CD14-positive monocyte (primary cell): Measurements from ENCODE around the gene AAGAB. TPM values are rescaled to one million over a fixed set of nuclear protein-coding genes. Genes with fewer than 3 reads are reported as not detected.
A peak's percentile ranks its signal among the peaks of the same experiment; 100 is the strongest.

Experiments used
- DNase-seq, 3 donors: peaks; one replicate each; pipeline ENCODE4 v3.0.0-alpha.2; 2011 to 2022
- H2AFZ ChIP-seq: 2 replicates; pipeline ENCODE4 v1.6.0; 2012; ENCODE audit warnings: mild to moderate bottlenecking, low read depth, low read length, inconsistent platforms; ENCODE audit not compliant: insufficient read depth, poor library complexity, severe bottlenecking
- H3K27ac ChIP-seq, 2 donors: 1 replicate in 1 of 2; 2 replicates in 1 of 2; pipeline ENCODE4 v1.5.1; 2012 to 2013; ENCODE audit warnings: low read length in 2 of 2, control low read depth in 1 of 2, inconsistent platforms in 1 of 2, low read depth in 1 of 2, mild to moderate bottlenecking in 1 of 2
- H3K27me3 ChIP-seq, 2 donors: one replicate each; pipeline versions ENCODE4 v1.6.0 to v1.6.1; 2011 to 2013; ENCODE audit warnings: low read length in 2 of 2; ENCODE audit not compliant: control insufficient read depth in 2 of 2, insufficient read depth in 2 of 2
- H3K36me3 ChIP-seq, 2 donors: replicated peaks in 1 of 2; 1 replicate in 1 of 2; 2 replicates in 1 of 2; pipeline versions ENCODE4 v1.5.1 to v1.6.1; 2012 to 2013; ENCODE audit warnings: low read length in 2 of 2, control low read depth in 1 of 2, inconsistent platforms in 1 of 2, mild to moderate bottlenecking in 1 of 2; ENCODE audit not compliant: insufficient read depth in 2 of 2, control insufficient read depth in 1 of 2
- H3K4me1 ChIP-seq, 2 donors: 1 replicate in 1 of 2; 2 replicates in 1 of 2; pipeline versions ENCODE4 v1.5.1 to v1.6.1; 2012 to 2013; ENCODE audit warnings: low read length in 2 of 2, control low read depth in 1 of 2, inconsistent platforms in 1 of 2, mild to moderate bottlenecking in 1 of 2, moderate library complexity in 1 of 2; ENCODE audit not compliant: insufficient read depth in 2 of 2, control insufficient read depth in 1 of 2
- H3K4me2 ChIP-seq: replicated peaks from 2 replicates; pipeline ENCODE3; 2012; ENCODE audit warnings: low read length, moderate library complexity, mild to moderate bottlenecking; ENCODE audit not compliant: poor library complexity, severe bottlenecking; ENCODE audit errors: extremely low read depth
- H3K4me3 ChIP-seq, 3 experiments: fragments of 200-600 bp in 1 of 3; sonication (generic) in 1 of 3; replicated peaks in 1 of 3; 1 replicate in 2 of 3; 2 replicates in 1 of 3; pipeline ENCODE4 v1.5.1; 2011 to 2013; ENCODE audit warnings: low read length in 3 of 3, mild to moderate bottlenecking in 3 of 3, control low read depth in 2 of 3, low read depth in 2 of 3, inconsistent platforms in 1 of 3, moderate library complexity in 1 of 3
- H3K79me2 ChIP-seq: 2 replicates; pipeline ENCODE4 v1.6.0; 2012; ENCODE audit warnings: mild to moderate bottlenecking, control low read depth, inconsistent platforms, low read length, moderate library complexity; ENCODE audit not compliant: insufficient read depth
- H3K9ac ChIP-seq: 2 replicates; pipeline ENCODE4 v1.6.0; 2017; ENCODE audit warnings: low read length, mild to moderate bottlenecking; ENCODE audit not compliant: insufficient read depth, poor library complexity, severe bottlenecking
- H3K9me3 ChIP-seq, 2 donors: replicated peaks in 1 of 2; 1 replicate in 1 of 2; 2 replicates in 1 of 2; pipeline versions ENCODE4 v1.5.1 to v1.6.1; 2012 to 2013; ENCODE audit warnings: low read length in 2 of 2, control low read depth in 1 of 2; ENCODE audit not compliant: control insufficient read depth in 1 of 2, insufficient read depth in 1 of 2
- H4K20me1 ChIP-seq: 2 replicates; pipeline ENCODE4 v1.6.0; 2012; ENCODE audit warnings: mild to moderate bottlenecking, low read length, control low read depth, moderate library complexity; ENCODE audit not compliant: insufficient read depth
- H3K27ac Mint-ChIP-seq, 7 donors: one replicate each; pipeline ENCODE4 v1.8.0; 2020; ENCODE audit warnings: mild to moderate bottlenecking in 7 of 7, mixed read lengths in 7 of 7, moderate library complexity in 6 of 7, inconsistent platforms in 2 of 7
- H3K27me3 Mint-ChIP-seq, 3 donors: one replicate each; pipeline ENCODE4 v1.8.0; 2021 to 2022; ENCODE audit warnings: low read depth in 3 of 3, mild to moderate bottlenecking in 3 of 3, mixed read lengths in 3 of 3, moderate library complexity in 3 of 3, inconsistent platforms in 1 of 3
- H3K36me3 Mint-ChIP-seq, 2 donors: one replicate each; pipeline ENCODE4 v1.8.0; 2020; ENCODE audit warnings: mixed read lengths in 2 of 2, inconsistent platforms in 1 of 2, mild to moderate bottlenecking in 1 of 2
- H3K4me1 Mint-ChIP-seq: one replicate; pipeline ENCODE4 v1.8.0; 2020; ENCODE audit warnings: mild to moderate bottlenecking, mixed read lengths
- H3K4me3 Mint-ChIP-seq, 2 donors: one replicate each; pipeline ENCODE4 v1.8.0; 2020; ENCODE audit warnings: mild to moderate bottlenecking in 2 of 2, mixed read lengths in 2 of 2, moderate library complexity in 1 of 2
- H3K9me3 Mint-ChIP-seq, 7 donors: one replicate each; pipeline ENCODE4 v1.8.0; 2020 to 2022; ENCODE audit warnings: mixed read lengths in 7 of 7, mild to moderate bottlenecking in 6 of 7, moderate library complexity in 6 of 7, inconsistent platforms in 2 of 7
- WGBS: methylation state at CpG from one replicate; pipeline ENCODE4 v1.1.5; 2013; ENCODE audit warnings: missing lambda C conversion rate; ENCODE audit not compliant: insufficient coverage; 5-methylcytosine and 5-hydroxymethylcytosine counted together
- intact Hi-C, 2 donors: fragments of 100-400 bp; cut with micrococcal nuclease; formaldehyde crosslinking; loops; one replicate each; pipeline versions ENCODE4 v1.15.0 to v1.15.1; 2023
- polyA plus RNA-seq, 3 donors: library from polyadenylated mRNA; depleted of rRNA in 1 of 3; unstranded in 2 of 3; stranded (reverse) in 1 of 3; fragments of 300-500 nt in 2 of 3; fragments of >200 nt in 1 of 3; fragmentation: Illumina TruSeq in 2 of 3; gene quantifications; 1 replicate in 2 of 3; 2 replicates in 1 of 3; pipeline ENCODE4 v1.2.3, GENCODE V29; 2012 to 2021
- TF ChIP-seq, protein P1 (sequence below): fragments of 200-600 bp; IDR thresholded peaks from one replicate; pipeline ENCODE4 v1.8.0; 2022; ENCODE audit warnings: antibody characterized with exemption, mild to moderate bottlenecking

AAGAB gene
- polyA plus RNA-seq, 3 donors, result 11.2 to 40.4 (median 30.1) TPM

DNA sequence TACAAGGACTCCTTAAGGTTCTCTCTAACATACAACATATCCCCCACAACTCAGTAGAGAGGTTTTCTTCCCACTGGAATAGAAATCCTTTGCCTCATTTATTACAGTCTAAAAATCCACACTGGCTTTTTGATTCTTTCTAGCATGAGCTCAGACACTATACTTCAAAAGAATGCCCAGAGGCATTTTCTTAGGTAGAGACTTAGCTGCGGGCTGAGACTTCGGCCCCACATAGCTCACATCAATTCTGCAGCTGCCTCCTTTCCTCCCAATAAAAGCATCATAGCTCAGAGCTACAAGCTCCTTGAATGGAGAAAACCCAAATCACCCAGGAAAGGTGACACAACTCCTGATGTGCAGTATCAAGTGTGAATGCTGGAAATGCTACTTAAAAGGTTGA is 52.4 kb downstream of the AAGAB start:
- intact Hi-C loops, result no loop called here
- Histone ChIP-seq H3K36me3 (peaks cover 36 to 60% of the 10 kb centered on the region in 2 donors), H4K20me1 (no peaks in the 10 kb centered on the region), H3K9ac (no peak overlapping the region), H3K27ac (no peak overlapping the region), H3K79me2 (no peaks in the 10 kb centered on the region), H2AFZ (no peak overlapping the region), H3K9me3 (no peaks in the 10 kb centered on the region), H3K4me2 (no peak overlapping the region), H3K4me1 (peaks cover 10 to 19% of the 10 kb centered on the region in 2 donors), H3K27me3 (no peaks in the 10 kb centered on the region), H3K4me3 (no peak overlapping the region)
- no CpG with 5 or more reads among the region's 2 CpGs for WGBS
- peak in 1 of 3 donors; percentile 3 for DNase-seq
- TF ChIP-seq, protein P1, sequence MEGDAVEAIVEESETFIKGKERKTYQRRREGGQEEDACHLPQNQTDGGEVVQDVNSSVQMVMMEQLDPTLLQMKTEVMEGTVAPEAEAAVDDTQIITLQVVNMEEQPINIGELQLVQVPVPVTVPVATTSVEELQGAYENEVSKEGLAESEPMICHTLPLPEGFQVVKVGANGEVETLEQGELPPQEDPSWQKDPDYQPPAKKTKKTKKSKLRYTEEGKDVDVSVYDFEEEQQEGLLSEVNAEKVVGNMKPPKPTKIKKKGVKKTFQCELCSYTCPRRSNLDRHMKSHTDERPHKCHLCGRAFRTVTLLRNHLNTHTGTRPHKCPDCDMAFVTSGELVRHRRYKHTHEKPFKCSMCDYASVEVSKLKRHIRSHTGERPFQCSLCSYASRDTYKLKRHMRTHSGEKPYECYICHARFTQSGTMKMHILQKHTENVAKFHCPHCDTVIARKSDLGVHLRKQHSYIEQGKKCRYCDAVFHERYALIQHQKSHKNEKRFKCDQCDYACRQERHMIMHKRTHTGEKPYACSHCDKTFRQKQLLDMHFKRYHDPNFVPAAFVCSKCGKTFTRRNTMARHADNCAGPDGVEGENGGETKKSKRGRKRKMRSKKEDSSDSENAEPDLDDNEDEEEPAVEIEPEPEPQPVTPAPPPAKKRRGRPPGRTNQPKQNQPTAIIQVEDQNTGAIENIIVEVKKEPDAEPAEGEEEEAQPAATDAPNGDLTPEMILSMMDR, result no peak
- Mint-ChIP-seq H3K36me3 (peaks cover 63 to 74% of the 10 kb centered on the region in 2 donors), H3K9me3 (no peaks in the 10 kb centered on the region), H3K27ac (no peak overlapping the region), H3K4me3 (no peak overlapping the region), H3K4me1 (peaks cover 22% of the 10 kb centered on the region), H3K27me3 (peaks cover 0 to 3% (median 0%) of the 10 kb centered on the region in 3 donors)

DNA sequence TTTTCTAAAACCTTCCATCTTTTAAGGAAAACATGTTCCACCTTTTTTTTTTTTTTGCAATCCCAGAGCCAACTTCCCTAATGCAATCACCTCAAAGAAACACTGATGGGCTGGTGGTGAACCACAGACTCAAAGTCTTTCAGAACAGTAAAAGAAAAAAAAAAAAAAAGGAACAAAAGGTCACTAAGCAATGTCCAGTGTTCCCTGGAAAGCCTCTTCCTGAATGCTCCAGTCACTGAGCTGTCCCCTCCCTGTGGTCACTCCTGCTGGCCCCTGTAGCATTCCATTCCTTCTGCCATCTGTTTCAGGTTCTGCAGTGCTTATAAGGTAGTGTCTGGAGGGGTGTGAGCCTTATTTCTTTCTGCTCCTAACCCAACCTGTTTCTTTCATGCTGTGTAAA is 53.3 kb downstream of the AAGAB start:
- H3K4me1 Mint-ChIP-seq, result peaks cover 22% of the 10 kb centered on the region
- no peaks in the 10 kb centered on the region for H3K79me2 ChIP-seq
- intact Hi-C loops, result no loop called here
- peaks cover 10 to 19% of the 10 kb centered on the region in 2 donors for H3K4me1 ChIP-seq
- TF ChIP-seq, protein P1, result no peak
- peak overlapping the region in 1 of 7 donors; percentile 19 for H3K27ac Mint-ChIP-seq
- H2AFZ ChIP-seq, result no peak overlapping the region
- H3K4me2 ChIP-seq, result no peak overlapping the region
- H3K4me3 Mint-ChIP-seq, result no peak overlapping the region
- peaks cover 59 to 66% of the 10 kb centered on the region in 2 donors for H3K36me3 Mint-ChIP-seq
- peaks cover 32 to 50% of the 10 kb centered on the region in 2 donors for H3K36me3 ChIP-seq
- H3K27me3 Mint-ChIP-seq, result peaks cover 0 to 3% (median 0%) of the 10 kb centered on the region in 3 donors
- no peaks in the 10 kb centered on the region for H3K9me3 Mint-ChIP-seq
- H3K9me3 ChIP-seq, result no peaks in the 10 kb centered on the region
- H3K9ac ChIP-seq, result no peak overlapping the region
- no peak overlapping the region for H3K27ac ChIP-seq
- H3K4me3 ChIP-seq, result no peak overlapping the region
- DNase-seq, result peak in 2 of 3 donors; percentile 17 to 24
- H4K20me1 ChIP-seq, result no peaks in the 10 kb centered on the region
- H3K27me3 ChIP-seq, result no peaks in the 10 kb centered on the region
